ENCODE measurements around the gene ECM1.

Gene ECM1

DNA sequence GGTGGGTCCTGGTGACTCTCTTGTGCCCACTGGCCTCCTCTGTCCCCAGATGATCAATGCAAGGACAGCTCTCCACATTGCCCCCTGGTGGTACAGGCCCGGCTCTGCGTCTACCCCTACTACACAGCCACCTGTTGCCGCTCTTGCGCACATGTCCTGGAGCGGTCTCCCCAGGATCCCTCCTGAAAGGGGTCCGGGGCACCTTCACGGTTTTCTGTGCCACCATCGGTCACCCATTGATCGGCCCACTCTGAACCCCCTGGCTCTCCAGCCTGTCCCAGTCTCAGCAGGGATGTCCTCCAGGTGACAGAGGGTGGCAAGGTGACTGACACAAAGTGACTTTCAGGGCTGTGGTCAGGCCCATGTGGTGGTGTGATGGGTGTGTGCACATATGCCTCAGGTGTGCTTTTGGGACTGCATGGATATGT lies 52.1 kb downstream of the ECM1 start:
- peak; percentile 84 for DNase-seq (ENCODE audit: insufficient read length, low spot score)
- FAIRE-seq, result peak; percentile 93
- no peak for TF ChIP-seq TAF1 (IDR thresholded peaks at IDR 0.05; ENCODE audit: low read depth, low read length)
- no peak for TF ChIP-seq POU2F2 (IDR thresholded peaks at IDR 0.05; ENCODE audit: low read depth, low read length)
- no peak for TF ChIP-seq POLR2AphosphoS5 (IDR thresholded peaks at IDR 0.05; ENCODE audit: low read depth, low read length)
- TF ChIP-seq POLR2A (IDR thresholded peaks at IDR 0.05; ENCODE audit: low read depth, low read length), result no peak
- no peak for TF ChIP-seq SPI1 (IDR thresholded peaks at IDR 0.05; ENCODE audit: low read depth, low read length)
- no peak for TF ChIP-seq PAX5 (IDR thresholded peaks at IDR 0.05; ENCODE audit: insufficient read depth, low read length, severe bottlenecking)

DNA sequence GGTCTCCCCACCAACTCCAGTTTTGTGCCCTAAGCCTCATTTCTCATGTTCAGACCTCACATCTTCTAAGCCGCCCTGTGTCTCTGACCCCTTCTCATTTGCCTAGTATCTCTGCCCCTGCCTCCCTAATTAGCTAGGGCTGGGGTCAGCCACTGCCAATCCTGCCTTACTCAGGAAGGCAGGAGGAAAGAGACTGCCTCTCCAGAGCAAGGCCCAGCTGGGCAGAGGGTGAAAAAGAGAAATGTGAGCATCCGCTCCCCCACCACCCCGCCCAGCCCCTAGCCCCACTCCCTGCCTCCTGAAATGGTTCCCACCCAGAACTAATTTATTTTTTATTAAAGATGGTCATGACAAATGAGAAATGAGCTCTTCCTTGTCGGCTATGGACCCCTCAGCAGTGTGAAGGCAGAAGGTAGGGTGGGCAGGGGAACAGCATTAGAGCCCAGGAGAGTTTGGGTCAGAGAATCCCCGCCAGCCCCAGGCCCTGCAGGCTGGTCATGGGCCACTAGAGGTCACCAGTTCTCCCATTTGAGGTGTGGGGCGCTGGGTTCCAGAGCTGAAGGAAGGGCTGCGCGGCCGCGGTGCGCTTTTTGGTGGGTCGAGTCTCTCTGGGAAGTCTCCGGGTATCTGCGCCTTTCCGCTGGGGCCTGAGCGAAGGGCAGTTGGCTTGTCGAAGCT lies 52.8 kb downstream of the ECM1 start:
- DNase-seq (ENCODE audit: insufficient read length, low spot score) (no peak), FAIRE-seq (peak; percentile 52)
- no peak for TF ChIP-seq PAX5 (IDR thresholded peaks at IDR 0.05; ENCODE audit: insufficient read depth, low read length, severe bottlenecking)
- TF ChIP-seq POU2F2 (IDR thresholded peaks at IDR 0.05; ENCODE audit: low read depth, low read length), result no peak
- no peak for TF ChIP-seq TAF1 (IDR thresholded peaks at IDR 0.05; ENCODE audit: low read depth, low read length)
- TF ChIP-seq POLR2A (IDR thresholded peaks at IDR 0.05; ENCODE audit: low read depth, low read length), result no peak
- no peak for TF ChIP-seq SPI1 (IDR thresholded peaks at IDR 0.05; ENCODE audit: low read depth, low read length)
- TF ChIP-seq POLR2AphosphoS5 (IDR thresholded peaks at IDR 0.05; ENCODE audit: low read depth, low read length), result no peak

DNA sequence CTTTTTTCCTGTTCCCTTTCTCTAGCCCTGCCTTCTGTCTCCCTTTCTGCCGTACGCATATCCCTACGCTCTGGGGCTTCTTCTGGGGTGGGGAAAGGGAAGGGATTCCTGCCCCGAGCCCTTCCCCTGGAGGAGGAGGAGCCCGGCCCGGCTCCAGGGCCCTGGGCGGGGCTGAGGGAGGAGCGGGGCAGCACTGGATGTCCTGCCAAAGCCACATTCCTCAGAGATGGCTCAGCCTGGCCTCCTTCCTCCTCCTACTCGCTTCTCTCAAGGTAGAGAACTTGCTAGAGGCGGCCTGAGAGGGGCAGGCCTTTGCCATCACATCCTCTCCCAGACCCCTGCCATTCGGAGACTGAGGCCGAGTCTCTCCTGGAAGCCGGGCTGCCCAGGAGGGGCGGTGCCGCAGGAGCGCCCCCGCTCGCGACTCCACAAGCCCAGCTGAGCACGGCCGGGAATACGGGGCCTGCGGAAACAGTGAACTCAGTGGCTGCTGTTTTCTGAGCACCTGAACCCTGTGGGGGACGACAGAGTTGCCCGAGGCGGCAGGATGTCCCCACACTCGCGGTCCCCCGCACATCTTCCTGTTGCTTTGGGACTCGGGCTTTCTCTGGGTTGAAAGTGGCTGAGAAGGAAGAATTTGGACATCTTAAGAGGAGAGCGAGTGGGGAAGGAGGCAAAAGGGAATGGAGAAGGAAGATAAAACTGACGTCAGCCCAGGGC lies 53.5 kb downstream of the ECM1 start:
- TF ChIP-seq TAF1 (IDR thresholded peaks at IDR 0.05; ENCODE audit: low read depth, low read length), result 0 out of 2 replicates have a peak, but pooled peaks have one; percentile 21
- TF ChIP-seq PAX5 (IDR thresholded peaks at IDR 0.05; ENCODE audit: insufficient read depth, low read length, severe bottlenecking), result no peak
- DNase-seq (ENCODE audit: insufficient read length, low spot score), result no peak
- peak; percentile 48 for FAIRE-seq

DNA sequence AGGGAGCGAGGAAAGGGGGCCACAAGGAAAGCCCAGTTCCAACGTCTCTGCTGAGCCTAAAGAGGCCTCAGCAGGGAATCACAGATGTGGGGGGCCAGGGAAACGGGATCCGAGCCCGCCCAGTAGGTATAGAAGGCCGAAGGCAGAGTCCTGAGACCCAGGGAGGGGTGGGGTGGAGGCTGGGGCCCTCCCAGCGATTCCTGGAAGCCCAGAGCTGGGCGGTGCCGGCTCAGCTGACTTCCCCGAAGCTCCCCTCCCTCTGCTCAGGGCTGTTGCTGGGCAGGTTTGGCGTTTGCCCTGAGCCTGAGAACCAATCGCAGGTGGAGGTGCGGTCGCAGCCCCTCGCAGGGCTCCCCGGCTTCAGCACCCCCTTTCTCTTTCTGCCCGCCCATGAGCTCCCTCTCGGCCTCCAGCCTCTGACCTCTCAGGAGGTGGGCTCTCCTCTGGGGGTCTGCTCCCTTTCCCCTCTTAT lies 54.1 kb downstream of the ECM1 start:
- TF ChIP-seq POLR2A (IDR thresholded peaks at IDR 0.05; ENCODE audit: low read depth, low read length), result no peak
- 0 out of 2 replicates have a peak, but pooled peaks have one; percentile 9 for TF ChIP-seq TAF1 (IDR thresholded peaks at IDR 0.05; ENCODE audit: low read depth, low read length)
- FAIRE-seq (peak; percentile 86), DNase-seq (ENCODE audit: insufficient read length, low spot score) (no peak)

DNA sequence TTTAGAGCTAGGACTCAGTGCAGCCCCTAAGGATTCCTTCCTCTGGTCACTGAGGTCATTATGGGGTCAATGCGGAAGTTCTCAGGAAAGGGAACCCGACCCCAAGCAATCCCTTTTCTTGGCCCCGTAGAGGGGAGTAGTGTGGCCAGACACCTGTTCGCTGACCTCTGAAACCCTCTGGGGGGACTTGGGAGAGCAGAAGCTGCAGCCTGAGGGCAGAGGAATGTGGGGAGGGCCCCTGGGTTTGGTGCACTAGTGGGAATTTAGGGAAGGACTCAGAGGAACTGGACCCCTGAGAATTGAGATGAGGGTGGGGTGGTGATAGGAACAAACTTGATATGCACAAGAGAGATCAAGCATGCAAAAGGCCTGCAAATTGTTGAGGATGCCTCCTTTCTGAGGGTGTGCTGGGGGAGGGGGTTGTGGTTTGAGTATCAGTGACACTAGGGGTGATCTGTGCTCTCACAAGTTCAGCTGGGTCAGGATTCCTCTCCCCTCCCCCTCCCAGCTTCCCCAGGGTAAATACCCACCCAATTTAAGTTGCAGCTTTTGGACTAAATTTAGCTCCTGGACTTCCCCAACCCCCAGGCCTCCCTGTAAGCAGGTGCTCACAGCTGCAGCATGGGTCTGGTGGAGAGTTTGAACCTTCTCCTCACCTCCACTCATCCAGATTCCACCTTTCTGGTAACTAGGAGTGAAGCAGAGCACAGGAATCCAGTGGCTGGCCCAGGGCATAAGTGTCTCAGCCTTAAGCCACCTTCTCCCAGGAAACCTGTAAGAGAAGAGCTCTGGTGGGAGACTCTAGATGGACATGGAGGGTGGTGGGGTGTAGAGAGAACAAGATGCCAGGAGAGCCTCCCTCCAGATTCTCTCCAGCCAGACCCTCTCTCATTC lies 54.8 kb downstream of the ECM1 start:
- TF ChIP-seq TAF1 (IDR thresholded peaks at IDR 0.05; ENCODE audit: low read depth, low read length) (0 out of 2 replicates have a peak, but pooled peaks have one; percentile 5), SPI1 (IDR thresholded peaks at IDR 0.05; ENCODE audit: low read depth, low read length) (peak; percentile 30; the same call in 1 of the 2 replicates), POLR2A (IDR thresholded peaks at IDR 0.05; ENCODE audit: low read depth, low read length) (0 out of 2 replicates have a peak, but pooled peaks have one; percentile 30), POLR2AphosphoS5 (IDR thresholded peaks at IDR 0.05; ENCODE audit: low read depth, low read length) (peak; percentile 45), PAX5 (IDR thresholded peaks at IDR 0.05; ENCODE audit: insufficient read depth, low read length, severe bottlenecking) (no peak), POU2F2 (IDR thresholded peaks at IDR 0.05; ENCODE audit: low read depth, low read length) (peak; percentile 86)
- peak; percentile 92 for FAIRE-seq
- DNase-seq (ENCODE audit: insufficient read length, low spot score), result no peak

Data from GM12891 (cell line).